Measurements from ENCODE around the gene CST8.

The CST8 gene

GRCh38 chr20:23475395-23475794 lies 15.5 kb upstream of the CST8 start:
- no peak for TF ChIP-seq CTCF (conservative IDR thresholded peaks at IDR 0.05; ENCODE audit: control insufficient read depth, insufficient read depth, low read depth, low read length)
- no peak for DNase-seq (ENCODE audit: low read depth)
- H3K4me3 ChIP-seq (ENCODE audit: control insufficient read depth, low read depth, low read length) = no peak overlapping the region

- DNase-seq (ENCODE audit: low read depth) = no peak
- H3K4me3 ChIP-seq (ENCODE audit: control insufficient read depth, low read depth, low read length) = no peak overlapping the region
- no peak for TF ChIP-seq CTCF (conservative IDR thresholded peaks at IDR 0.05; ENCODE audit: control insufficient read depth, insufficient read depth, low read depth, low read length)
These were observed 14.7 kb upstream of the CST8 start for GRCh38 chr20:23476015-23476754.

GRCh38 chr20:23477223-23477622 lies 13.7 kb upstream of the CST8 start:
- DNase-seq (ENCODE audit: low read depth) = no peak
- no peak overlapping the region for H3K4me3 ChIP-seq (ENCODE audit: control insufficient read depth, low read depth, low read length)
- no peak for TF ChIP-seq CTCF (conservative IDR thresholded peaks at IDR 0.05; ENCODE audit: control insufficient read depth, insufficient read depth, low read depth, low read length)

- no peak for TF ChIP-seq CTCF (conservative IDR thresholded peaks at IDR 0.05; ENCODE audit: control insufficient read depth, insufficient read depth, low read depth, low read length)
- no peak overlapping the region for H3K4me3 ChIP-seq (ENCODE audit: control insufficient read depth, low read depth, low read length)
- no peak for DNase-seq (ENCODE audit: low read depth)
These were observed 11.9 kb upstream of the CST8 start for GRCh38 chr20:23479043-23479442.

- no peak for TF ChIP-seq CTCF (conservative IDR thresholded peaks at IDR 0.05; ENCODE audit: control insufficient read depth, insufficient read depth, low read depth, low read length)
- DNase-seq (ENCODE audit: low read depth) = no peak
- H3K4me3 ChIP-seq (ENCODE audit: control insufficient read depth, low read depth, low read length) = no peak overlapping the region
These were observed 8.8 kb upstream of the CST8 start for GRCh38 chr20:23482138-23482537.

- TF ChIP-seq CTCF (conservative IDR thresholded peaks at IDR 0.05; ENCODE audit: control insufficient read depth, insufficient read depth, low read depth, low read length) = no peak
- DNase-seq (ENCODE audit: low read depth) = no peak
- H3K4me3 ChIP-seq (ENCODE audit: control insufficient read depth, low read depth, low read length) = no peak overlapping the region
These were observed 6.8 kb upstream of the CST8 start for GRCh38 chr20:23484081-23484480.

- H3K4me3 ChIP-seq (ENCODE audit: control insufficient read depth, low read depth, low read length) = no peak overlapping the region
- no peak for DNase-seq (ENCODE audit: low read depth)
- no peak for TF ChIP-seq CTCF (conservative IDR thresholded peaks at IDR 0.05; ENCODE audit: control insufficient read depth, insufficient read depth, low read depth, low read length)
These were observed 2.4 kb upstream of the CST8 start for GRCh38 chr20:23488470-23488869.
